OCI-LY7 (cell line): ENCODE results near the gene PHACTR1. TPM values are rescaled to one million over a fixed set of nuclear protein-coding genes. Genes with fewer than 3 reads are reported as not detected.

Experiments used
- BruUV-seq: library from RNA; stranded (reverse); fragments of 400-500 nt; replicated peaks from 2 replicates; lab custom pipeline; 2021; lab: Mats Ljungman, UMichigan
- CTCF ChIA-PET: fragments of 300-600 bp; sonication (Branson Sonifier 250); formaldehyde crosslinking; loops from one replicate; lab custom pipeline; 2022; ENCODE audit warnings: antibody characterized with exemption; ENCODE audit not compliant: unreplicated experiment; lab: Charles Lee
- POLR2A ChIA-PET: fragments of 300-600 bp; sonication (Branson Sonifier 250); formaldehyde crosslinking; loops from one replicate; lab custom pipeline; 2022; ENCODE audit warnings: antibody characterized with exemption; lab: Charles Lee
- DNase-seq: peaks from one replicate; pipeline ENCODE4 v3.0.0-alpha.2; 2015; ENCODE audit warnings: low spot score
- H2AFZ ChIP-seq: fragments of 200-600 bp; sonication (generic), shearing (Covaris generic); 2 replicates; pipeline ENCODE4 v1.6.1; 2014; ENCODE audit warnings: mild to moderate bottlenecking, antibody characterized with exemption, low read length, moderate library complexity
- H3K27ac ChIP-seq: fragments of 200-600 bp; sonication (generic); 2 replicates; pipeline ENCODE4 v1.5.1; 2014; ENCODE audit warnings: mixed run types, low read depth, mild to moderate bottlenecking, moderate library complexity, low read length, inconsistent platforms; ENCODE audit not compliant: poor library complexity, severe bottlenecking
- H3K36me3 ChIP-seq: fragments of 200-600 bp; sonication (generic); 2 replicates; pipeline ENCODE4 v1.6.1; 2014; ENCODE audit warnings: mild to moderate bottlenecking, antibody characterized with exemption, low read length, moderate library complexity, mixed read lengths; ENCODE audit not compliant: insufficient read depth
- H3K4me1 ChIP-seq: fragments of 200-600 bp; sonication (generic); 2 replicates; pipeline ENCODE4 v1.5.1; 2014; ENCODE audit warnings: mild to moderate bottlenecking, low read length; ENCODE audit not compliant: insufficient read depth, poor library complexity, severe bottlenecking
- H3K4me2 ChIP-seq: fragments of 200-600 bp; sonication (generic); 2 replicates; pipeline ENCODE4 v1.6.1; 2014; ENCODE audit warnings: mild to moderate bottlenecking, low read length
- H3K4me3 ChIP-seq: fragments of 200-600 bp; sonication (generic); 2 replicates; pipeline ENCODE4 v1.5.1; 2014; ENCODE audit warnings: mild to moderate bottlenecking, low read depth, low read length; ENCODE audit not compliant: poor library complexity, severe bottlenecking
- H3K79me2 ChIP-seq: fragments of 200-600 bp; sonication (generic); 2 replicates; pipeline ENCODE4 v1.6.1; 2016; ENCODE audit warnings: low read depth, mild to moderate bottlenecking, low read length, moderate library complexity, mixed read lengths; ENCODE audit not compliant: insufficient read depth
- H3K9me2 ChIP-seq: fragments of 200-600 bp; sonication (generic); 2 replicates; pipeline ENCODE4 v1.6.1; 2016; ENCODE audit warnings: mild to moderate bottlenecking, low read length, mixed read lengths; ENCODE audit not compliant: insufficient read depth
- H3K9me3 ChIP-seq: fragments of 200-600 bp; sonication (generic); 2 replicates; pipeline ENCODE4 v1.6.1; 2014; ENCODE audit warnings: mild to moderate bottlenecking, mixed run types, low read length, mixed read lengths
- H4K20me1 ChIP-seq: fragments of 200-600 bp; sonication (generic); 2 replicates; pipeline ENCODE4 v1.6.1; 2014; ENCODE audit warnings: mild to moderate bottlenecking, antibody characterized with exemption, low read length, moderate library complexity, mixed read lengths; ENCODE audit not compliant: insufficient read depth
- CTCF ChIP-seq: fragments of 200-600 bp; sonication (generic); conservative IDR thresholded peaks from 2 replicates; pipeline ENCODE4 v1.5.1; 2014; ENCODE audit warnings: mild to moderate bottlenecking, antibody characterized with exemption, low read length, moderate library complexity, mixed read lengths
- EZH2phosphoT487 ChIP-seq: fragments of 200-600 bp; sonication (generic); IDR thresholded peaks from 2 replicates; pipeline ENCODE4 v1.6.1; 2018; ENCODE audit warnings: low read depth, borderline replicate concordance, mild to moderate bottlenecking, mixed run types, antibody characterized with exemption, low read length, moderate library complexity, mixed read lengths
- intact Hi-C: fragments of 100-400 bp; cut with micrococcal nuclease; formaldehyde crosslinking; loops from one replicate; pipeline ENCODE4 v1.10.0; 2022; ENCODE audit not compliant: unreplicated experiment
- total RNA-seq, 2 experiments: library from RNA; depleted of rRNA in 1 of 2; stranded (reverse); fragments of >200 nt in 1 of 2; shearing (Covaris generic) in 1 of 2; gene quantifications; 2 replicates each; pipeline ENCODE4 v1.2.3, GENCODE V29; 2014 to 2022

The PHACTR1 gene
- total RNA-seq, 2 experiments from 2014 or later: 25.1 to 46.6 TPM

- H2AFZ ChIP-seq: no peak overlapping the region
- no peak for DNase-seq
- intact Hi-C loops: loop anchor here (2.0 kb wide), 1 partner anchor 23 kb away; no protein-coding TSS in a partner anchor
- H3K36me3 ChIP-seq: peaks cover 64% of the 10 kb centered on the region
- no peaks in the 10 kb centered on the region for H3K9me3 ChIP-seq
- ChIA-PET CTCF (interaction anchor here (0.6 to 2.1 kb wide), 3 partner anchors 26 to 740 kb away, joined by 3 to 5 read pairs (median 3); no protein-coding TSS in a partner anchor), POLR2A (interaction anchor here (0.5 to 4.9 kb wide), 16 partner anchors 8 to 223 kb away, joined by 3 to 43 read pairs (median 4); partner anchors contain the start of gene TBC1D7)
- H3K4me3 ChIP-seq: peak overlapping the region; percentile 40
- H3K4me2 ChIP-seq: peak overlapping the region; percentile 58
- no peak for TF ChIP-seq CTCF
- no peak for TF ChIP-seq EZH2phosphoT487
- H4K20me1 ChIP-seq: 0 out of 2 replicates have a peak, but pooled peaks cover 9% of the 10 kb centered on the region
- H3K4me1 ChIP-seq: peaks cover 64% of the 10 kb centered on the region
- no peaks in the 10 kb centered on the region for H3K9me2 ChIP-seq
- no peaks in the 10 kb centered on the region for H3K79me2 ChIP-seq
- peak overlapping the region; percentile 65 for H3K27ac ChIP-seq
- TSS peak; percentile 23 for BruUV-seq
Observed at GRCh38 chr6:13304101-13304500, 587.5 kb downstream of the PHACTR1 start.

GRCh38 chr6:13304580-13305260 lies 588.2 kb downstream of the PHACTR1 start:
- Histone ChIP-seq H3K9me2 (no peaks in the 10 kb centered on the region), H4K20me1 (0 out of 2 replicates have a peak, but pooled peaks cover 9% of the 10 kb centered on the region), H2AFZ (no peak overlapping the region; the same call in 1 of the 2 replicates), H3K4me3 (peak overlapping the region; percentile 40), H3K4me1 (peaks cover 58% of the 10 kb centered on the region), H3K79me2 (no peaks in the 10 kb centered on the region), H3K36me3 (peaks cover 71% of the 10 kb centered on the region), H3K4me2 (peak overlapping the region; percentile 58), H3K9me3 (no peaks in the 10 kb centered on the region), H3K27ac (peak overlapping the region; percentile 65)
- ChIA-PET POLR2A (interaction anchor here (0.7 to 4.9 kb wide), 15 partner anchors 9 to 222 kb away, joined by 3 to 43 read pairs (median 4); partner anchors contain the start of gene TBC1D7), CTCF (interaction anchor here (0.7 to 2.1 kb wide), 3 partner anchors 24 to 182 kb away, joined by 3 to 5 read pairs (median 3); partner anchors contain the start of gene TBC1D7)
- no TSS peak for BruUV-seq
- intact Hi-C loops: loop anchor here (2.0 kb wide), 1 partner anchor 22 kb away; no protein-coding TSS in a partner anchor
- DNase-seq: peak; percentile 78
- TF ChIP-seq EZH2phosphoT487: no peak
- TF ChIP-seq CTCF: no peak
